Breast epithelium (tissue), 3 donors: ENCODE results near the gene FDXR.

Experiments
- POLR2AphosphoS5 ChIP-seq, 3 donors: sonication (generic); formaldehyde crosslinking; IDR thresholded peaks; one replicate each; pipeline ENCODE4 v1.6.1; 2017; ENCODE audit warnings: antibody characterized with exemption in 3 of 3
- TF ChIP-seq, protein P1 (sequence below), 3 donors: fragments of 450-650 bp; IDR thresholded peaks; one replicate each; pipeline ENCODE4 v1.5.1; 2016 to 2017; ENCODE audit warnings: antibody characterized with exemption in 3 of 3, mild to moderate bottlenecking in 3 of 3, moderate library complexity in 3 of 3

DNA sequence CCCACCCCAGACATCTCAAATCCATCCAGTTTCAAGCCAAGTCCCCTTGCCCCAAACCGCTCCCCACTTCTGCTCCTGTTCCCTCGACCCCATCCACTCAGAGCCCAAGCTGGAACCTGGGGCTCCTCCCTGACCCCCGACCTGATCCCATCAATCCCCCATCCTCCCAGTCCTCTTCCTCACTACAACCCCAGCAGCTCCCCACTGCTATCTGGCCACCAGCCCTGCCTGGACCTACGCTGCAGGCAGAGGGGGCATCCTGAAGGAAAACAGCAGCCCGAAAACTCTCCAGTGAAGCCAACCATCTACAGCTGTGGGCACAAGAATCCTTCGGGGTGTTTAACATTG lies 3.9 kb downstream of the FDXR start:
- TF ChIP-seq, protein P1, sequence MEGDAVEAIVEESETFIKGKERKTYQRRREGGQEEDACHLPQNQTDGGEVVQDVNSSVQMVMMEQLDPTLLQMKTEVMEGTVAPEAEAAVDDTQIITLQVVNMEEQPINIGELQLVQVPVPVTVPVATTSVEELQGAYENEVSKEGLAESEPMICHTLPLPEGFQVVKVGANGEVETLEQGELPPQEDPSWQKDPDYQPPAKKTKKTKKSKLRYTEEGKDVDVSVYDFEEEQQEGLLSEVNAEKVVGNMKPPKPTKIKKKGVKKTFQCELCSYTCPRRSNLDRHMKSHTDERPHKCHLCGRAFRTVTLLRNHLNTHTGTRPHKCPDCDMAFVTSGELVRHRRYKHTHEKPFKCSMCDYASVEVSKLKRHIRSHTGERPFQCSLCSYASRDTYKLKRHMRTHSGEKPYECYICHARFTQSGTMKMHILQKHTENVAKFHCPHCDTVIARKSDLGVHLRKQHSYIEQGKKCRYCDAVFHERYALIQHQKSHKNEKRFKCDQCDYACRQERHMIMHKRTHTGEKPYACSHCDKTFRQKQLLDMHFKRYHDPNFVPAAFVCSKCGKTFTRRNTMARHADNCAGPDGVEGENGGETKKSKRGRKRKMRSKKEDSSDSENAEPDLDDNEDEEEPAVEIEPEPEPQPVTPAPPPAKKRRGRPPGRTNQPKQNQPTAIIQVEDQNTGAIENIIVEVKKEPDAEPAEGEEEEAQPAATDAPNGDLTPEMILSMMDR (IDR thresholded peaks at IDR 0.05), result no peak
- TF ChIP-seq POLR2AphosphoS5 (IDR thresholded peaks at IDR 0.05), result no peak
